Jurkat, Clone E6-1 (cell line): ENCODE results near the gene RPRD1B.
"Not testable (repeated sequence)": the region's sequence is repeated elsewhere in the genome, so short reads cannot be mapped to it uniquely, and the experiment has no call there.

Experiments used
- DNase-seq: peaks from one replicate; pipeline ENCODE4 v3.0.0-alpha.2; 2011; ENCODE audit warnings: low read depth, low spot score
- H3K4me3 ChIP-seq: 2 replicates; pipeline ENCODE4 v1.5.1; 2011; ENCODE audit warnings: mild to moderate bottlenecking, low read length, control low read depth, moderate library complexity

Gene RPRD1B

GRCh38 chr20:37999526-38000263 is 33.9 kb upstream of the RPRD1B start:
- no peak for DNase-seq
- H3K4me3 ChIP-seq: no peak overlapping the region

- no peak for DNase-seq
- H3K4me3 ChIP-seq: no peak overlapping the region
These were observed 33.3 kb upstream of the RPRD1B start for GRCh38 chr20:38000293-38000692.

GRCh38 chr20:38001173-38001875 is 32.2 kb upstream of the RPRD1B start:
- DNase-seq: no peak
- H3K4me3 ChIP-seq: no peak overlapping the region

GRCh38 chr20:38001981-38002380 is 31.6 kb upstream of the RPRD1B start:
- no peak for DNase-seq
- no peak overlapping the region for H3K4me3 ChIP-seq

GRCh38 chr20:38002422-38002821 is 31.1 kb upstream of the RPRD1B start:
- DNase-seq: no peak
- H3K4me3 ChIP-seq: no peak overlapping the region

- H3K4me3 ChIP-seq: no peak overlapping the region
- no peak for DNase-seq
These were observed 29.1 kb upstream of the RPRD1B start for GRCh38 chr20:38004416-38004815.

GRCh38 chr20:38005903-38006302 is 27.6 kb upstream of the RPRD1B start:
- DNase-seq: no peak

GRCh38 chr20:38007526-38007925 is 26.0 kb upstream of the RPRD1B start:
- DNase-seq: no peak
- no peak overlapping the region for H3K4me3 ChIP-seq

More at GRCh38 chr20:38005903-38006302, 27.6 kb upstream of the RPRD1B start:
- H3K4me3 ChIP-seq: no peak overlapping the region

- no peak for DNase-seq
- H3K4me3 ChIP-seq: no peak overlapping the region
These were observed 25.2 kb upstream of the RPRD1B start for GRCh38 chr20:38008233-38008944.

- not testable (repeated sequence) for H3K4me3 ChIP-seq, DNase-seq
These were observed 24.1 kb upstream of the RPRD1B start for GRCh38 chr20:38009416-38009815.

GRCh38 chr20:38011696-38012095 is 21.9 kb upstream of the RPRD1B start:
- H3K4me3 ChIP-seq: no peak overlapping the region

GRCh38 chr20:38012332-38012731 is 21.2 kb upstream of the RPRD1B start:
- no peak overlapping the region for H3K4me3 ChIP-seq
- DNase-seq: no peak

More at GRCh38 chr20:38011696-38012095, 21.9 kb upstream of the RPRD1B start:
- no peak for DNase-seq

GRCh38 chr20:38013887-38014286 is 19.7 kb upstream of the RPRD1B start:
- DNase-seq: no peak
- no peak overlapping the region for H3K4me3 ChIP-seq

- DNase-seq: no peak
- H3K4me3 ChIP-seq: no peak overlapping the region
These were observed 15.6 kb upstream of the RPRD1B start for GRCh38 chr20:38017959-38018358.

- DNase-seq: no peak
These were observed 15.2 kb upstream of the RPRD1B start for GRCh38 chr20:38018385-38018784.

GRCh38 chr20:38021087-38021772 is 12.3 kb upstream of the RPRD1B start:
- DNase-seq: no peak
- no peak overlapping the region for H3K4me3 ChIP-seq

More at GRCh38 chr20:38018385-38018784, 15.2 kb upstream of the RPRD1B start:
- H3K4me3 ChIP-seq: no peak overlapping the region

GRCh38 chr20:38023181-38024001 is 10.2 kb upstream of the RPRD1B start:
- no peak overlapping the region for H3K4me3 ChIP-seq
- no peak for DNase-seq

GRCh38 chr20:38024496-38024895 is 9.1 kb upstream of the RPRD1B start:
- no peak for DNase-seq
- no peak overlapping the region for H3K4me3 ChIP-seq

GRCh38 chr20:38029453-38029852 is 4.1 kb upstream of the RPRD1B start:
- DNase-seq: no peak
- H3K4me3 ChIP-seq: no peak overlapping the region
